Measurements from ENCODE around the gene TRNT1.

GRCh38 chr3:3178498-3179328, 52.0 kb downstream of the TRNT1 start:
- TF ChIP-seq TAF1 (IDR thresholded peaks at IDR 0.05; ENCODE audit: borderline replicate concordance, insufficient read depth, low read length) (no peak), REST (IDR thresholded peaks at IDR 0.05; ENCODE audit: insufficient read depth in 1 of 2, low read depth in 2 of 2, low read length in 2 of 2) (no peak), POLR2AphosphoS5 (IDR thresholded peaks at IDR 0.05; ENCODE audit: low read depth, low read length) (no peak), SIN3A (IDR thresholded peaks at IDR 0.05; ENCODE audit: borderline replicate concordance, insufficient read depth, low read length) (no peak)
